GM23248 (cell line): ENCODE data around the gene ANGEL1. TPM values are rescaled to one million over a fixed set of nuclear protein-coding genes. Genes with fewer than 3 reads are reported as not detected.

Source experiments
- DNase-seq: peaks from one replicate; pipeline ENCODE4 v3.0.0-alpha.2; 2015
- H2AFZ ChIP-seq: fragments of 200-600 bp; sonication (generic); 2 replicates; pipeline ENCODE4 v1.6.1; 2016; ENCODE audit warnings: antibody characterized with exemption
- H3F3A ChIP-seq: fragments of 200-600 bp; sonication (generic); 2 replicates; pipeline ENCODE4 v1.6.1; 2016; ENCODE audit warnings: mild to moderate bottlenecking, antibody characterized with exemption, mixed run types; ENCODE audit not compliant: insufficient read depth
- H3K27ac ChIP-seq: fragments of 200-600 bp; sonication (generic); 2 replicates; pipeline ENCODE4 v1.5.1; 2016; ENCODE audit warnings: mild to moderate bottlenecking
- H3K27me3 ChIP-seq: fragments of 200-600 bp; sonication (generic); replicated peaks from 2 replicates; pipeline ENCODE4 v1.6.1; 2016; ENCODE audit warnings: mild to moderate bottlenecking; ENCODE audit not compliant: insufficient read depth
- H3K36me3 ChIP-seq: fragments of 200-600 bp; sonication (generic); 2 replicates; pipeline ENCODE4 v1.6.1; 2016; ENCODE audit warnings: low read depth, mild to moderate bottlenecking
- H3K4me1 ChIP-seq: fragments of 200-600 bp; sonication (generic); 2 replicates; pipeline ENCODE4 v1.6.1; 2016; ENCODE audit warnings: mild to moderate bottlenecking; ENCODE audit not compliant: insufficient read depth
- H3K4me2 ChIP-seq: fragments of 200-600 bp; sonication (generic); one replicate; pipeline ENCODE4 v1.6.1; 2016; ENCODE audit warnings: mild to moderate bottlenecking; ENCODE audit not compliant: unreplicated experiment
- H3K4me3 ChIP-seq: fragments of 200-600 bp; sonication (generic); 2 replicates; pipeline ENCODE4 v1.5.1; 2016; ENCODE audit warnings: mild to moderate bottlenecking
- H3K79me2 ChIP-seq: fragments of 200-600 bp; sonication (generic); 2 replicates; pipeline ENCODE4 v1.6.1; 2016; ENCODE audit warnings: mild to moderate bottlenecking; ENCODE audit not compliant: insufficient read depth
- H3K9ac ChIP-seq: fragments of 200-600 bp; sonication (generic); 2 replicates; pipeline ENCODE4 v1.6.1; 2016; ENCODE audit warnings: mild to moderate bottlenecking
- H3K9me2 ChIP-seq: fragments of 200-600 bp; sonication (generic); 2 replicates; pipeline ENCODE4 v1.6.1; 2016; ENCODE audit warnings: mixed run types, mild to moderate bottlenecking, moderate library complexity; ENCODE audit not compliant: insufficient read depth
- H3K9me3 ChIP-seq: fragments of 200-600 bp; sonication (generic); one replicate; pipeline ENCODE4 v1.6.1; 2017; ENCODE audit warnings: low read depth
- H4K20me1 ChIP-seq: fragments of 200-600 bp; sonication (generic); 2 replicates; pipeline ENCODE4 v1.6.0; 2016; ENCODE audit not compliant: insufficient read depth
- EZH2 ChIP-seq: fragments of 200-600 bp; sonication (generic); IDR thresholded peaks from 2 replicates; pipeline ENCODE4 v1.6.1; 2018; ENCODE audit warnings: antibody characterized with exemption, mild to moderate bottlenecking; ENCODE audit not compliant: insufficient read depth, poor library complexity, severe bottlenecking
- EZH2phosphoT487 ChIP-seq: fragments of 200-600 bp; sonication (generic); IDR thresholded peaks from 2 replicates; pipeline ENCODE4 v1.6.1; 2018; ENCODE audit warnings: antibody characterized with exemption, moderate library complexity, mild to moderate bottlenecking, low read depth; ENCODE audit not compliant: insufficient read depth
- WGBS, 2 experiments: methylation state at CpG; one replicate each; pipeline ENCODE4 v1.1.6; 2015 to 2017; ENCODE audit warnings: low lambda C conversion rate in 2 of 2, low coverage in 1 of 2; ENCODE audit errors: missing lambda C conversion rate in 2 of 2; 5-methylcytosine and 5-hydroxymethylcytosine counted together
- in situ Hi-C: fragments of 300-500 bp; cut with MboI; formaldehyde crosslinking; loops from 2 replicates; pipeline ENCODE4 v1.15.0; 2020
- polyA plus RNA-seq: library from polyadenylated mRNA; unstranded; fragments of >200 nt; fragmentation: Nextera tagmentation; extraction: Ambion mirVana; gene quantifications from 2 replicates; pipeline ENCODE4 v1.2.1, GENCODE V29; 2016
- total RNA-seq: library from RNA; depleted of rRNA; stranded (reverse); fragments of >200 nt; shearing (Covaris generic); gene quantifications from 2 replicates; pipeline ENCODE4 v1.2.3, GENCODE V29; 2014

ANGEL1 gene
- total and polyA plus RNA-seq, 2 experiments from 2014 or later = 4.9 to 7.3 TPM

DNA sequence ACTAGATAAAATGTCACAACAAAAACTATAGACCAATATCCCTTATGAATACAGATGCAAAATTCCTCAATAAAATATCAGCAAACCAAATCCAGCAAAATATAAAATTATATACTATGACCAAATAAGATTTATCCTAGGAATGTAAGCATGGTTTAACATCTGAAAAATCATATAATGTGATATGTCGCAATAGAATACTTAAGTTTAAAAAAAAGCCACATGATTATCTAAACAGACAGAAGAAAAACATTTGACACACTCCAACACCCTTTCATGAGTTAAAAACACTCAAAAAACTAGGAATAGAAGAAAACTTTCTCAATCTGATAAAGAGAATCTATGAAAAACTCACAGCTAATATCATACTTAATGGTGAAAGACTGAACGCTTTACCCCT lies 20.3 kb downstream of the ANGEL1 start:
- Histone ChIP-seq H3K9me3 (no peaks in the 10 kb centered on the region), H3K9ac (no peak overlapping the region), H3K4me3 (no peak overlapping the region), H3K79me2 (no peaks in the 10 kb centered on the region), H3K9me2 (no peaks in the 10 kb centered on the region), H3K36me3 (0 out of 2 replicates have a peak, but pooled peaks cover under 1% of the 10 kb centered on the region), H3K4me2 (no peak overlapping the region), H4K20me1 (no peaks in the 10 kb centered on the region), H3K4me1 (no peaks in the 10 kb centered on the region), H3K27ac (no peak overlapping the region), H2AFZ (no peak overlapping the region), H3K27me3 (no peaks in the 10 kb centered on the region), H3F3A (no peaks in the 10 kb centered on the region)
- DNase-seq = no peak
- WGBS, 2 experiments = 94 to 95% methylated on average over 2 of the region's 2 CpGs
- no peak for TF ChIP-seq EZH2phosphoT487
- TF ChIP-seq EZH2 = no peak
- in situ Hi-C loops = no loop called here

DNA sequence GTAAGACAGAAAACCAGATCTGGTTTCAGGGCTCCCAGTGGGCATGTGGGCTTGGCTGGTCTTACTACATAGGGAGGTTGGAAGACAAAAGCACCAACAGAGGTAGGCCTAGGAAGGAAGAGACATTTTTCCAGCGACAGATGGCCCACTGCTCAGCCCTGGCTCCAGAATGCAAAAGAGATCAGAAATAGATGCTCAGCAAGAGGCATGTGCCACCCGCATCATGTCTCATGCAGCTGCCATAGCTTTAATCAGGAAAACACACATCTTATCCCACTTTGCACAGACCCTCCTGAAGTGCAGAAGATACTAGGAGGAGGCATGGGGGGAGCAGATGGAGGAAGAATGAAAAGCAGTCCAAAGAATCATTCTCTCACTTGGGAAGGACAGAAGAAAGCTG lies 26.1 kb downstream of the ANGEL1 start:
- TF ChIP-seq EZH2phosphoT487 (no peak), EZH2 (no peak)
- Histone ChIP-seq H3K9ac (no peak overlapping the region), H3K36me3 (no peaks in the 10 kb centered on the region), H2AFZ (no peak overlapping the region), H3K27me3 (no peaks in the 10 kb centered on the region), H3K4me2 (no peak overlapping the region), H3K4me1 (no peaks in the 10 kb centered on the region), H3K4me3 (no peak overlapping the region), H3K27ac (no peak overlapping the region), H4K20me1 (no peaks in the 10 kb centered on the region), H3K79me2 (no peaks in the 10 kb centered on the region), H3K9me2 (no peaks in the 10 kb centered on the region), H3F3A (no peaks in the 10 kb centered on the region), H3K9me3 (no peaks in the 10 kb centered on the region)
- DNase-seq = no peak
- in situ Hi-C loops = no loop called here
- 100% methylated on average over 2 of the region's 2 CpGs for WGBS, 2 experiments

DNA sequence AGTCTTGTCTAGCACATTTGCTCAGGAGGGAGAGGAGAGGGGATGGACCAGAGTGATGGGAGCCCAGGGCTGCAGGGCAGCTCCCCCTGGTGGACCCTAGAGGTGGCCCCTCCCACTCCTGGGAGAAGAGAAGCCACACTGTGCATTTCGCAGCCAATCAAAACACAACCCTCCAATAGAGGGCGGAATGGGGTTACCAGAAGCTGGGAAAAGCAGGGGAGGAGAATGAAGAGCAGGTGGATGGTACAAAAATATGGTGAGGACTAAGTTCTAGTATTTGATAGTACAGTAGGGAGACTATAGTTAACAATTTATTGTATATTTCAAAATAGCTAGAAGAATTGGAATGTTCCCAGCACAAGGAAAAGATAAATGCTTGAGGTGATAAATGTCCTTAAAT lies 27.8 kb downstream of the ANGEL1 start:
- Histone ChIP-seq H3K4me3 (no peak overlapping the region), H3K27ac (no peak overlapping the region), H3K9me3 (no peaks in the 10 kb centered on the region), H3K79me2 (no peaks in the 10 kb centered on the region), H3K4me1 (no peaks in the 10 kb centered on the region), H3K9me2 (no peaks in the 10 kb centered on the region), H3F3A (no peaks in the 10 kb centered on the region), H4K20me1 (no peaks in the 10 kb centered on the region), H2AFZ (no peak overlapping the region), H3K27me3 (no peaks in the 10 kb centered on the region), H3K36me3 (no peaks in the 10 kb centered on the region), H3K4me2 (no peak overlapping the region), H3K9ac (no peak overlapping the region)
- TF ChIP-seq EZH2phosphoT487 (no peak), EZH2 (no peak)
- 87 to 91% methylated on average over 2 of the region's 2 CpGs for WGBS, 2 experiments
- in situ Hi-C loops = no loop called here
- DNase-seq = peak; percentile 72

DNA sequence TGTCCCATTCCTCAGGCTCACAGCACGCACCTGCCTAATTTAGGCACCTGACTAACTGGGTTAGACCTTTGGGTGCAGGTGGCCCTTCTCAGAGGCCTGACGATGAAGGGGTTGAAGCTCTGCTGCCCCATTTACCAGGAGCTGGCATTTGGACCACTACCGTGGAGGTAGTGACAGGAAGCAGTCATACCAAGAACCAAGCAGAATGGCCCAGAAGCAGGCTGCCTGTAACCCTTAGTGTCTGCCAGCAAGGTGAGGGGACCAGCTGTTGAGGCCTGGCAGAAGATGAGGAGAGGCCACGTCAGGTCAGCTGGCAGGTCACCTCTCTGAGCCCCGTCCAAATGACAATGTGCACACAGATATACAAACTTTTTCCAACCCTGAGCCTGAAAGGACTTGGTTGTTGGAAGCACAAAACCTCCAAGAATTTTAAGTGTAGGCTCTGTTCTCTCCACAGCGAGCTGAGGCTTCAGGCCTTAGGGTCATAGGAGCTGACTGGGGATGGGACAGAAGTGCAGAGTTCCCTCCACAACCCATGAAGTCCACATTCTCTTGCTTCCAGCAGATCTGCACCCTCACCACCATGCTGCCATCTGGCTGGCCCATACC lies 28.3 kb downstream of the ANGEL1 start:
- Histone ChIP-seq H3F3A (no peaks in the 10 kb centered on the region), H4K20me1 (no peaks in the 10 kb centered on the region), H3K9me3 (no peaks in the 10 kb centered on the region), H3K27ac (no peak overlapping the region), H3K27me3 (no peaks in the 10 kb centered on the region), H3K9ac (no peak overlapping the region), H3K36me3 (no peaks in the 10 kb centered on the region), H2AFZ (no peak overlapping the region), H3K79me2 (no peaks in the 10 kb centered on the region), H3K4me1 (no peaks in the 10 kb centered on the region), H3K9me2 (no peaks in the 10 kb centered on the region), H3K4me3 (no peak overlapping the region), H3K4me2 (no peak overlapping the region)
- DNase-seq = no peak
- in situ Hi-C loops = no loop called here
- TF ChIP-seq EZH2phosphoT487 = no peak
- TF ChIP-seq EZH2 = no peak
- 87 to 90% methylated on average over 6 of the region's 6 CpGs for WGBS, 2 experiments
